Nephron (organoid): ENCODE measurements around the gene FBXO2.
A peak's percentile ranks its signal among the peaks of the same experiment; 100 is the strongest.

ENCODE experiments used
- H3K27ac Mint-ChIP-seq, 3 experiments: 2 replicates each; pipeline ENCODE4 v1.8.0; 2020; ENCODE audit warnings: mixed read lengths in 3 of 3, mild to moderate bottlenecking in 2 of 3, moderate library complexity in 1 of 3
- H3K27me3 Mint-ChIP-seq: 2 replicates; pipeline ENCODE4 v1.8.0; 2021; ENCODE audit warnings: low read depth, mild to moderate bottlenecking, moderate library complexity, mixed read lengths
- H3K36me3 Mint-ChIP-seq: 2 replicates; pipeline ENCODE4 v1.8.0; 2020; ENCODE audit warnings: low read depth, mixed read lengths
- H3K4me1 Mint-ChIP-seq: 2 replicates; pipeline ENCODE4 v1.8.0; 2020; ENCODE audit warnings: mixed read lengths
- H3K4me3 Mint-ChIP-seq, 3 experiments: 2 replicates each; pipeline ENCODE4 v1.8.0; 2020; ENCODE audit warnings: mild to moderate bottlenecking in 3 of 3, mixed read lengths in 3 of 3, moderate library complexity in 2 of 3
- H3K9me3 Mint-ChIP-seq: 2 replicates; pipeline ENCODE4 v1.8.0; 2020; ENCODE audit warnings: mixed read lengths
- TF ChIP-seq, protein P1 (sequence below), 3 experiments: fragments of 200-600 bp; sonication (generic); IDR thresholded peaks; one replicate each; pipeline ENCODE4 v1.5.0; 2021; ENCODE audit warnings: antibody characterized with exemption in 3 of 3; ENCODE audit not compliant: unreplicated experiment in 3 of 3

Gene FBXO2

DNA sequence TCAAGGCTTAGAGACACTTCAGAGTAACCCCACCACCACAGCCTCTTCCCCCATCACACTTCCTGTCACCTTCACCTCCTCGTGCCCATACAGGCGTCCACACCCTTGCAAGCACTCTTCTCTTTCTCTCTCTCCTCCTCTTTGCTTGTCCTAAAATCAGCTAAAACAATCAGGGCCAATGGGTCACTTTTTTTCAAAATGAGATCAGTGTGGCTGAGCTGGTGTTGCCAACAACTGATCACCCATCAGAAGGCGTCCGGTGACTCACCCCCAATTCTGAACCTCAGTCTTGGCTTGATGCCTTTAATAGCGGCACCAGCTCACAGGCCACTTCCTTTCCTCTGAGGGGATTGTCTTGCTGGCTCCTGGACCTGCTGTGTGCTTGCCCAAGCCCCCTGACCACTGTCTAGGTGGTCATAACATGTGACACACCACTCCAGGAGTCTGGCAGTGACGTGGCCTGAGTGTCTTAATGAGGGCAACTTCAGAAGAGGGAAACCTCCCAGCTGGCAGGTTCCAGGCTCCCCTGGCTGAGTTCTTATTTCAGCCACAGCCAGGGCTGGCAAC, 38.9 kb upstream of the FBXO2 start:
- peak overlapping the region in 1 of 3 experiments; percentile 10 for H3K27ac Mint-ChIP-seq
- H3K36me3 Mint-ChIP-seq = no peaks in the 10 kb centered on the region
- H3K4me1 Mint-ChIP-seq = peaks cover 24% of the 10 kb centered on the region
- TF ChIP-seq, protein P1, sequence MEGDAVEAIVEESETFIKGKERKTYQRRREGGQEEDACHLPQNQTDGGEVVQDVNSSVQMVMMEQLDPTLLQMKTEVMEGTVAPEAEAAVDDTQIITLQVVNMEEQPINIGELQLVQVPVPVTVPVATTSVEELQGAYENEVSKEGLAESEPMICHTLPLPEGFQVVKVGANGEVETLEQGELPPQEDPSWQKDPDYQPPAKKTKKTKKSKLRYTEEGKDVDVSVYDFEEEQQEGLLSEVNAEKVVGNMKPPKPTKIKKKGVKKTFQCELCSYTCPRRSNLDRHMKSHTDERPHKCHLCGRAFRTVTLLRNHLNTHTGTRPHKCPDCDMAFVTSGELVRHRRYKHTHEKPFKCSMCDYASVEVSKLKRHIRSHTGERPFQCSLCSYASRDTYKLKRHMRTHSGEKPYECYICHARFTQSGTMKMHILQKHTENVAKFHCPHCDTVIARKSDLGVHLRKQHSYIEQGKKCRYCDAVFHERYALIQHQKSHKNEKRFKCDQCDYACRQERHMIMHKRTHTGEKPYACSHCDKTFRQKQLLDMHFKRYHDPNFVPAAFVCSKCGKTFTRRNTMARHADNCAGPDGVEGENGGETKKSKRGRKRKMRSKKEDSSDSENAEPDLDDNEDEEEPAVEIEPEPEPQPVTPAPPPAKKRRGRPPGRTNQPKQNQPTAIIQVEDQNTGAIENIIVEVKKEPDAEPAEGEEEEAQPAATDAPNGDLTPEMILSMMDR (IDR thresholded peaks at IDR 0.05; ENCODE audit: unreplicated experiment in 3 of 3) = no peak
- H3K4me3 Mint-ChIP-seq = peak overlapping the region; percentile 77 to 87 (median 77)
- peaks cover 46% of the 10 kb centered on the region for H3K27me3 Mint-ChIP-seq
- H3K9me3 Mint-ChIP-seq = no peaks in the 10 kb centered on the region

DNA sequence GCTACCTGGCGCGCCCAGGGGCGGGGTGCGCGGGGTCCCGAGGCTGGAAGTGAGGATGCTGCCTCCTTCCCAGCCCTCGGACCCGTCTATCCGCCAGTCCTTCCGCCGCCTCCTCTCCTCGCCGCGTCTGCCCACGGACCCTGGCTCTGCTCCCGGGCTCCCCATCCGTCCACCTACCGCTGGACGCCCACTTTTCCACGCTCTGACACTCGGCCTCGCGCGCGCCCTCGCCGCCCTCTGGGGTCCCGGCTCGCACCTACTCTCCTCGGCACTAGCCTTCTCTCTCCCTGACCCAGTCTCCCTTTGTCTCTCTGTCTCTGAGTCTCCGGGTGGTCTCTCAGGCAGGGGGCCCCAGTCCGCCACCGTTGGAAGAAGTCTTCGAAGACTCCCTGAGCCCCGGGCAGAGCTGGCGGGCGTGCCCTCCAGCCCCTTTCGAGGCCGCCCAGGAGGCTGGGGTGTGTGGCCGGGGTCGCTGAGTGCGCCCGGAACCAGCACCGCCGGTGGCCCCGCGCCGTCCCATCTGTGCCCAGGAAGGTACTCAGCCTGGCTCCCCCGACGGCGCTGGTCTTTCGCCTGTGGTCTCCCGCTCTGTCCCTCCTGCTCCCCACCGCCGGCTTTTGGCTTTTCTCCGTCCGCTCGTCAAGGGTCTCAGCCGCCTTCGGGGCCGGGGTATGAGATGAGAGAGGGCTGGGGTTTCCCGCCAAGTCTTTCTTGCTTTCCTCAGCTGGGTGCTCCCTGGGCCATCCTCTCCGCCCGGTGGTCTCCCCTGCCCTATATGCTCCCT, 37.9 kb upstream of the FBXO2 start:
- H3K36me3 Mint-ChIP-seq = no peaks in the 10 kb centered on the region
- TF ChIP-seq, protein P1 (IDR thresholded peaks at IDR 0.05; ENCODE audit: unreplicated experiment in 3 of 3) = no peak

DNA sequence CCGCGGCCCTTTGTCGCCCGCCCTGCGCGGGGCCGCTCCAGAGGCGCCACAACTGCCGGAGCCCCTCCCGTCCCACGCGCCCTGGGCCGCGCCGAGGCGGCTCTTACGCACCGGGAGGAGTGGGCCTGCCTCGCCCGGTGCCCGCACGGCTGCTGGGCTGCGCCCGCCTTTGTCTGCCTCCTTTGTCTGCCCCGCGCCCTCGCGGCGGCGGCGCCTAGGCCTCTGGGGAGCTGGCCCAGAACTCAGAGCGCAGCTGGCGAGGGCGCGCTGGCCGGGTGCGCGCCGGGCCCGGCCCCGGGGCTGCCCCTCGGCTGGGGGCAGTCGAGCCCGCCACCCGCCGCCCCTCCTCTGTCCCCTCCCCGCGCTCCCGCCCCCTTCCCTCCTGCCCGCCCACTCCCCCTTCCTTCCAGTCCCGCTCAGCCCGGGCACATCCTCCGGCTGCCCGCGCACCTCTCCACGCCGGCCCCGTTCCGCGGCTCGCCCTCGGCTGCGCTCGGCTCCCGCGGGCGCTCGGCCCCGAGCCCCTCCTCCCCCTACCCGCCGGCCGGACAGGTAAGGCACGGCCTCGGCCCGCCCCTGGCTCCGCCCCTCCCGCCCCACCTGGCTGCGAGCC, 37.2 kb upstream of the FBXO2 start, which contains the start of gene DRAXIN:
TSS of gene DRAXIN (plus strand) at position 409 of the 613 bp plus-strand sequence. CDS start 14,549 bp downstream, outside the sequence.
- no peaks in the 10 kb centered on the region for H3K9me3 Mint-ChIP-seq
- TF ChIP-seq, protein P1 (IDR thresholded peaks at IDR 0.05; ENCODE audit: unreplicated experiment in 3 of 3) = no peak
- H3K27me3 Mint-ChIP-seq = peaks cover 53% of the 10 kb centered on the region
- H3K27ac Mint-ChIP-seq = peak within 1 kb of the TSS; percentile 20 to 96 (median 93)
- peak within 1 kb of the TSS; percentile 86 to 96 (median 94) for H3K4me3 Mint-ChIP-seq
- no peaks in the 10 kb centered on the region for H3K36me3 Mint-ChIP-seq
- H3K4me1 Mint-ChIP-seq = peaks cover 23% of the 10 kb centered on the region

More for the DNA sequence above, 37.9 kb upstream of the FBXO2 start:
- Mint-ChIP-seq H3K27me3 (peaks cover 53% of the 10 kb centered on the region), H3K9me3 (no peaks in the 10 kb centered on the region), H3K4me3 (peak overlapping the region; percentile 85 to 87 (median 85)), H3K4me1 (peaks cover 23% of the 10 kb centered on the region), H3K27ac (no peak overlapping the region)

- no peaks in the 10 kb centered on the region for H3K36me3 Mint-ChIP-seq
- H3K9me3 Mint-ChIP-seq = no peaks in the 10 kb centered on the region
- peak overlapping the region; percentile 86 to 96 (median 94) for H3K4me3 Mint-ChIP-seq
- peaks cover 23% of the 10 kb centered on the region for H3K4me1 Mint-ChIP-seq
- TF ChIP-seq, protein P1 (IDR thresholded peaks at IDR 0.05; ENCODE audit: unreplicated experiment in 3 of 3) = no peak
- peak overlapping the region; percentile 20 to 96 (median 93) for H3K27ac Mint-ChIP-seq
- H3K27me3 Mint-ChIP-seq = peaks cover 58% of the 10 kb centered on the region
Measured at GRCh38 chr1:11690397-11691301, 36.4 kb upstream of the FBXO2 start.

DNA sequence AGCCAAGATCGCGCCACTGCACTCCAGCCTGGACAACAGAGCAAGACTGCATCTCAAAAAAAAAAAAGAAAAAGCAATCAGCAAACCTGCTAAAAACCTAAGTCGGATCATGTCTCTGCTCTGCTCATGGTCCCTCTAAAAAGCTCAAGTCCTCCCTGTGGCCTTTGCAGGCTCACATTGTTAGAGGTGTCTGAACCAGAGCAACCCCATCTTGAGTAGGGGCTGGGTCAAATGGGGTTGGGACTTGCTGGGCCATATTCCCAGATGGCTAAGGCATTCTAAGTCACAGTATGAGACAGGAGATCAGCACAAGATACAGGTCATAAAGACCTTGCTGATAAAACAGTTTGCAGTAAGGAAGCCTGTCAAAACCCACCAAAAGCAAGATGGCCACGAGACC, 34.3 kb upstream of the FBXO2 start:
- Mint-ChIP-seq H3K4me1 (peaks cover 23% of the 10 kb centered on the region), H3K27ac (no peak overlapping the region), H3K4me3 (peak overlapping the region in 2 of 3 experiments; percentile 36 to 42), H3K9me3 (no peaks in the 10 kb centered on the region), H3K27me3 (peaks cover 53% of the 10 kb centered on the region), H3K36me3 (no peaks in the 10 kb centered on the region)
- TF ChIP-seq, protein P1 (IDR thresholded peaks at IDR 0.05; ENCODE audit: unreplicated experiment in 3 of 3) = no peak
